HG02610 (cell line): ENCODE measurements around the gene TYMS.

Experiments
- ATAC-seq: cut with Tn5 transposase; IDR thresholded peaks from one replicate; pipeline ENCODE4 v1.9.1; 2021; ENCODE audit warnings: mild to moderate bottlenecking, moderate library complexity; ENCODE audit not compliant: unreplicated experiment

The TYMS gene

GRCh38 chr18:710418-711300, 53.2 kb downstream of the TYMS start:
- no peak for ATAC-seq

GRCh38 chr18:711310-711656, 53.8 kb downstream of the TYMS start:
- no peak for ATAC-seq

- peak; percentile 54 for ATAC-seq
Measured at GRCh38 chr18:711657-712400, 54.4 kb downstream of the TYMS start.

GRCh38 chr18:712401-713134, 55.1 kb downstream of the TYMS start, which contains the start of gene ENOSF1:
TSS of gene ENOSF1 (minus strand) at chr18:712630. CDS start at chr18:712587, 43 bp downstream.
- peak; percentile 92 for ATAC-seq

- no peak for ATAC-seq
Measured at GRCh38 chr18:713135-713490, 55.7 kb downstream of the TYMS start.

- ATAC-seq, result no peak
Measured at GRCh38 chr18:715626-716025, 58.2 kb downstream of the TYMS start.

- ATAC-seq, result no peak
Measured at GRCh38 chr18:717003-717402, 59.5 kb downstream of the TYMS start.
